GM23338 (cell line): ENCODE data around the gene EED. TPM values are rescaled to one million over a fixed set of nuclear protein-coding genes. Genes with fewer than 3 reads are reported as not detected.

Experiments used
- ATAC-seq: fragments of 200-7000 bp; cut with Tn5 transposase; 3 replicates; pipeline ENCODE4 v1.9.1; 2020
- DNase-seq: peaks from one replicate; pipeline ENCODE4 v3.0.0-alpha.2; 2015; ENCODE audit warnings: low spot score
- H2AFZ ChIP-seq: fragments of 200-600 bp; sonication (generic); 2 replicates; pipeline ENCODE4 v1.8.0; 2016; ENCODE audit warnings: antibody characterized with exemption, mild to moderate bottlenecking, moderate library complexity
- H3F3A ChIP-seq: fragments of 200-600 bp; sonication (generic); replicated peaks from 2 replicates; pipeline ENCODE4 v1.8.0; 2017; ENCODE audit warnings: antibody characterized with exemption, mixed run types, low read depth
- H3K27ac ChIP-seq: fragments of 200-600 bp; sonication (generic); 2 replicates; pipeline ENCODE4 v1.6.1; 2016; ENCODE audit warnings: low read depth
- H3K27me3 ChIP-seq: fragments of 200-600 bp; sonication (generic); 2 replicates; pipeline ENCODE4 v1.8.0; 2016; ENCODE audit warnings: mild to moderate bottlenecking, mixed run types, moderate library complexity; ENCODE audit not compliant: insufficient read depth
- H3K36me3 ChIP-seq: fragments of 200-600 bp; sonication (generic); 2 replicates; pipeline ENCODE4 v1.8.0; 2016; ENCODE audit warnings: mild to moderate bottlenecking; ENCODE audit not compliant: insufficient read depth
- H3K4me1 ChIP-seq: fragments of 200-600 bp; sonication (generic); 2 replicates; pipeline ENCODE4 v1.8.0; 2016; ENCODE audit warnings: mild to moderate bottlenecking, moderate library complexity; ENCODE audit not compliant: insufficient read depth
- H3K4me2 ChIP-seq: fragments of 200-600 bp; sonication (generic); 2 replicates; pipeline ENCODE4 v1.7.1; 2017; ENCODE audit warnings: mixed run types
- H3K4me3 ChIP-seq: fragments of 200-600 bp; sonication (generic); 2 replicates; pipeline ENCODE4 v1.6.1; 2016; ENCODE audit warnings: mixed run types
- H3K79me2 ChIP-seq: fragments of 200-600 bp; sonication (generic); replicated peaks from 2 replicates; pipeline ENCODE4 v1.8.0; 2017; ENCODE audit warnings: mild to moderate bottlenecking; ENCODE audit not compliant: insufficient read depth
- H3K9me2 ChIP-seq: fragments of 200-600 bp; sonication (generic); 2 replicates; pipeline ENCODE4 v1.8.0; 2017; ENCODE audit not compliant: insufficient read depth
- H4K20me1 ChIP-seq: fragments of 200-600 bp; sonication (generic); replicated peaks from 2 replicates; pipeline ENCODE4 v1.8.0; 2017; ENCODE audit warnings: mild to moderate bottlenecking; ENCODE audit not compliant: insufficient read depth
- H3K27ac Mint-ChIP-seq: 2 replicates; pipeline ENCODE4 v1.8.0; 2020; ENCODE audit warnings: inconsistent platforms, mild to moderate bottlenecking, moderate library complexity, mixed read lengths
- H3K27me3 Mint-ChIP-seq: 3 replicates; pipeline ENCODE4 v1.8.0; 2022; ENCODE audit warnings: low read depth, mild to moderate bottlenecking, moderate library complexity, mixed read lengths, inconsistent platforms; ENCODE audit not compliant: insufficient read depth, poor library complexity
- H3K36me3 Mint-ChIP-seq: 3 replicates; pipeline ENCODE4 v1.8.0; 2021; ENCODE audit warnings: low read depth, mild to moderate bottlenecking, inconsistent platforms, moderate library complexity, mixed read lengths
- H3K4me1 Mint-ChIP-seq: 3 replicates; pipeline ENCODE4 v1.8.0; 2020; ENCODE audit warnings: mild to moderate bottlenecking, inconsistent platforms, mixed read lengths
- H3K4me3 Mint-ChIP-seq: 3 replicates; pipeline ENCODE4 v1.8.0; 2021; ENCODE audit warnings: moderate library complexity, mild to moderate bottlenecking, inconsistent platforms, mixed read lengths
- H3K9me3 Mint-ChIP-seq: 3 replicates; pipeline ENCODE4 v1.8.0; 2020; ENCODE audit warnings: moderate library complexity, mild to moderate bottlenecking, inconsistent platforms, mixed read lengths
- ETS1 ChIP-seq: IDR thresholded peaks from 2 replicates; pipeline ENCODE4 v1.6.1; 2016; ENCODE audit warnings: antibody characterized with exemption
- EZH2phosphoT487 ChIP-seq: fragments of 200-600 bp; sonication (generic); IDR thresholded peaks from one replicate; pipeline ENCODE4 v1.8.1; 2018; ENCODE audit warnings: antibody characterized with exemption; ENCODE audit not compliant: unreplicated experiment
- ZNF114 ChIP-seq: fragments of 250-450 bp; sonication (Bioruptor Pico); IDR thresholded peaks from 2 replicates; pipeline ENCODE4 v1.5.0; 2020; ENCODE audit warnings: mild to moderate bottlenecking, moderate library complexity
- ZNF462 ChIP-seq: fragments of 250-450 bp; sonication (Bioruptor Pico); IDR thresholded peaks from 2 replicates; pipeline ENCODE4 v1.5.0; 2020; ENCODE audit warnings: mild to moderate bottlenecking, moderate library complexity
- polyA plus RNA-seq: library from polyadenylated mRNA; unstranded; fragments of >200 nt; fragmentation: Nextera tagmentation; extraction: Ambion mirVana; gene quantifications from 2 replicates; pipeline ENCODE4 v1.2.1, GENCODE V29; 2016
- small RNA-seq: library from RNA; depleted of rRNA; stranded (forward); fragments of <200 nt; gene quantifications from one replicate; pipeline ENCODE3, GENCODE V24; 2014; ENCODE audit warnings: low replicate concordance
- total RNA-seq: library from RNA; depleted of rRNA; stranded (reverse); fragments of >200 nt; shearing (Covaris generic); gene quantifications from 2 replicates; pipeline ENCODE4 v1.2.3, GENCODE V29; 2014; rRNA removed
- TF ChIP-seq, protein P1 (sequence below), 2 experiments: fragments of 200-600 bp in 1 of 2; sonication (generic) in 1 of 2; conservative IDR thresholded peaks; 2 replicates each; pipeline versions ENCODE4 v1.5.1 to v1.6.1; 2016 to 2017; ENCODE audit warnings: antibody characterized with exemption in 2 of 2, low read depth in 2 of 2, mild to moderate bottlenecking in 2 of 2, moderate library complexity in 1 of 2

EED gene
- total and polyA plus RNA-seq, 2 experiments from 2014 or later, result 26.7 to 29.7 TPM

- peaks cover 3% of the 10 kb centered on the region for H3K27me3 Mint-ChIP-seq
- no peaks in the 10 kb centered on the region for H3K9me3 Mint-ChIP-seq
Measured at GRCh38 chr11:86314636-86315035, 70.1 kb downstream of the EED start.

More at GRCh38 chr11:86314636-86315035, 70.1 kb downstream of the EED start:
- DNase-seq (peak; percentile 6), ATAC-seq (no peak)
- no peaks in the 10 kb centered on the region for H3K27me3 ChIP-seq
- Mint-ChIP-seq H3K4me1 (peaks cover 5% of the 10 kb centered on the region; the same call in 1 of the 3 replicates), H3K4me3 (no peak overlapping the region), H3K27ac (no peak overlapping the region), H3K36me3 (peaks cover 26% of the 10 kb centered on the region; the same call in 2 of the 3 replicates)
- no peaks in the 10 kb centered on the region for H3K9me2 ChIP-seq
- H3K27ac ChIP-seq, result no peak overlapping the region
- no peak overlapping the region for H3K4me3 ChIP-seq
- no peak overlapping the region for H2AFZ ChIP-seq
- H3K4me2 ChIP-seq, result no peak overlapping the region
- H3K79me2 ChIP-seq, result peaks cover 59% of the 10 kb centered on the region
- no peaks in the 10 kb centered on the region for H3F3A ChIP-seq
- TF ChIP-seq EZH2phosphoT487, result no peak
- TF ChIP-seq ZNF462 (CRISPR knock-in tag), result no peak
- no peak for TF ChIP-seq ETS1
- TF ChIP-seq, protein P1, sequence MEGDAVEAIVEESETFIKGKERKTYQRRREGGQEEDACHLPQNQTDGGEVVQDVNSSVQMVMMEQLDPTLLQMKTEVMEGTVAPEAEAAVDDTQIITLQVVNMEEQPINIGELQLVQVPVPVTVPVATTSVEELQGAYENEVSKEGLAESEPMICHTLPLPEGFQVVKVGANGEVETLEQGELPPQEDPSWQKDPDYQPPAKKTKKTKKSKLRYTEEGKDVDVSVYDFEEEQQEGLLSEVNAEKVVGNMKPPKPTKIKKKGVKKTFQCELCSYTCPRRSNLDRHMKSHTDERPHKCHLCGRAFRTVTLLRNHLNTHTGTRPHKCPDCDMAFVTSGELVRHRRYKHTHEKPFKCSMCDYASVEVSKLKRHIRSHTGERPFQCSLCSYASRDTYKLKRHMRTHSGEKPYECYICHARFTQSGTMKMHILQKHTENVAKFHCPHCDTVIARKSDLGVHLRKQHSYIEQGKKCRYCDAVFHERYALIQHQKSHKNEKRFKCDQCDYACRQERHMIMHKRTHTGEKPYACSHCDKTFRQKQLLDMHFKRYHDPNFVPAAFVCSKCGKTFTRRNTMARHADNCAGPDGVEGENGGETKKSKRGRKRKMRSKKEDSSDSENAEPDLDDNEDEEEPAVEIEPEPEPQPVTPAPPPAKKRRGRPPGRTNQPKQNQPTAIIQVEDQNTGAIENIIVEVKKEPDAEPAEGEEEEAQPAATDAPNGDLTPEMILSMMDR (conservative IDR thresholded peaks at IDR 0.05; ENCODE audit: low read depth in 2 of 2), result no peak
- no peak for TF ChIP-seq ZNF114 (CRISPR knock-in tag)
- H4K20me1 ChIP-seq, result peaks cover 13% of the 10 kb centered on the region; the same call in 1 of the 2 replicates
- 0 out of 2 replicates have a peak, but pooled peaks cover 7% of the 10 kb centered on the region for H3K4me1 ChIP-seq
- no peaks in the 10 kb centered on the region for H3K36me3 ChIP-seq

Small RNA genes within 50 kb of the gene (small RNA-seq; reads per million reads assigned to genes)
- gene RF00017, result not detected
- not detected for gene RN7SL225P

Other genes with a start within 250 kb of the EED start
- 134 and 150 TPM in 2 replicates for gene PICALM, start 175.7 kb upstream of the EED start, total RNA-seq
- gene PICALM, start 175.7 kb upstream of the EED start, polyA plus RNA-seq, result 21.0 and 27.9 TPM in 2 replicates
- 71.2 and 76.8 TPM in 2 replicates for gene HIKESHI, start 57.5 kb downstream of the EED start, total RNA-seq
- gene HIKESHI, start 57.5 kb downstream of the EED start, polyA plus RNA-seq, result 162 and 170 TPM in 2 replicates
- 0.43 and 4.3 TPM in 2 replicates for gene CCDC81, start 130.1 kb downstream of the EED start, total RNA-seq
- gene CCDC81, start 130.1 kb downstream of the EED start, polyA plus RNA-seq, result 0.37 and 0.83 TPM in 2 replicates